Measurements from ENCODE around the gene LYRM2.

Gene LYRM2

GRCh38 chr6:89619567-89619966 lies 19.0 kb downstream of the LYRM2 start:
- Histone ChIP-seq H3K4me3 (ENCODE audit: insufficient read depth, low read length, poor library complexity, severe bottlenecking) (no peak overlapping the region), H3K9ac (ENCODE audit: low read length) (no peak overlapping the region), H3K9me2 (replicated peaks; ENCODE audit: insufficient read depth, low read length) (no peaks in the 10 kb centered on the region), H3K36me3 (ENCODE audit: low read length) (no peaks in the 10 kb centered on the region), H3K27ac (ENCODE audit: low read depth, low read length) (no peak overlapping the region), H3K9me3 (ENCODE audit: insufficient read depth, low read length) (no peaks in the 10 kb centered on the region), H3K4me2 (ENCODE audit: low read depth, low read length, poor library complexity, severe bottlenecking) (no peak overlapping the region), H3K79me2 (ENCODE audit: insufficient read depth, low read length) (no peaks in the 10 kb centered on the region), H4K20me1 (ENCODE audit: low read depth, low read length) (no peaks in the 10 kb centered on the region), H3K27me3 (ENCODE audit: low read length) (no peaks in the 10 kb centered on the region), H3F3A (ENCODE audit: insufficient read depth) (no peaks in the 10 kb centered on the region), H2AFZ (ENCODE audit: low read depth, low read length, severe bottlenecking) (no peak overlapping the region)
- TF ChIP-seq, protein P1, sequence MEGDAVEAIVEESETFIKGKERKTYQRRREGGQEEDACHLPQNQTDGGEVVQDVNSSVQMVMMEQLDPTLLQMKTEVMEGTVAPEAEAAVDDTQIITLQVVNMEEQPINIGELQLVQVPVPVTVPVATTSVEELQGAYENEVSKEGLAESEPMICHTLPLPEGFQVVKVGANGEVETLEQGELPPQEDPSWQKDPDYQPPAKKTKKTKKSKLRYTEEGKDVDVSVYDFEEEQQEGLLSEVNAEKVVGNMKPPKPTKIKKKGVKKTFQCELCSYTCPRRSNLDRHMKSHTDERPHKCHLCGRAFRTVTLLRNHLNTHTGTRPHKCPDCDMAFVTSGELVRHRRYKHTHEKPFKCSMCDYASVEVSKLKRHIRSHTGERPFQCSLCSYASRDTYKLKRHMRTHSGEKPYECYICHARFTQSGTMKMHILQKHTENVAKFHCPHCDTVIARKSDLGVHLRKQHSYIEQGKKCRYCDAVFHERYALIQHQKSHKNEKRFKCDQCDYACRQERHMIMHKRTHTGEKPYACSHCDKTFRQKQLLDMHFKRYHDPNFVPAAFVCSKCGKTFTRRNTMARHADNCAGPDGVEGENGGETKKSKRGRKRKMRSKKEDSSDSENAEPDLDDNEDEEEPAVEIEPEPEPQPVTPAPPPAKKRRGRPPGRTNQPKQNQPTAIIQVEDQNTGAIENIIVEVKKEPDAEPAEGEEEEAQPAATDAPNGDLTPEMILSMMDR (IDR thresholded peaks at IDR 0.05; ENCODE audit: insufficient read depth, low read length, poor library complexity, severe bottlenecking), result no peak
- TF ChIP-seq EZH2phosphoT487 (conservative IDR thresholded peaks at IDR 0.05; ENCODE audit: low read length), result no peak

DNA sequence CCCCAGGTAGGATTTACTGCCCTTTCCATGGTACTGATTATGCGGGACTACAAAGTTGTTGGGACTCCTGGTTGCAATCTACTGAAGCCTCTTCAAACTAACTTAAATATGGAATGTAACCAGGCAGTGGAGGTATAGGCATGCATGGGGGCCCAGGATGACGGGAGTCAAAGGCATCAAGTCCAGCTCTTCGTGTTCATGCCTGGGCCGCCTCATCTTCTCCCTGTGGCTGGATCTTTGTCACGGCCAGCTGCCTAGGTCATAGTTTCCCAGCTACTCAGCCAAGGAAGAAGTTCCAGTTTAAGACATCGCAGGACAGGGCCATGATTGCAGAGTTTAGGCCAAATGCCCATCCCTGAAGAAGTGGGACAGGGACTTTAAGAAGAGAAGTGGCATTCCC lies 20.5 kb downstream of the LYRM2 start:
- no peak overlapping the region for H3K9ac ChIP-seq (ENCODE audit: low read length)
- no peaks in the 10 kb centered on the region for H3K9me2 ChIP-seq (replicated peaks; ENCODE audit: insufficient read depth, low read length)
- H3K79me2 ChIP-seq (ENCODE audit: insufficient read depth, low read length), result no peaks in the 10 kb centered on the region
- H3K27ac ChIP-seq (ENCODE audit: low read depth, low read length), result no peak overlapping the region
- H3K27me3 ChIP-seq (ENCODE audit: low read length), result no peaks in the 10 kb centered on the region
- H3K9me3 ChIP-seq (ENCODE audit: insufficient read depth, low read length), result no peaks in the 10 kb centered on the region
- no peak overlapping the region for H2AFZ ChIP-seq (ENCODE audit: low read depth, low read length, severe bottlenecking)
- H3K36me3 ChIP-seq (ENCODE audit: low read length), result no peaks in the 10 kb centered on the region
- no peak for TF ChIP-seq EZH2phosphoT487 (conservative IDR thresholded peaks at IDR 0.05; ENCODE audit: low read length)
- TF ChIP-seq, protein P1 (IDR thresholded peaks at IDR 0.05; ENCODE audit: insufficient read depth, low read length, poor library complexity, severe bottlenecking), result no peak
- no peak overlapping the region for H3K4me3 ChIP-seq (ENCODE audit: insufficient read depth, low read length, poor library complexity, severe bottlenecking)
- H4K20me1 ChIP-seq (ENCODE audit: low read depth, low read length), result no peaks in the 10 kb centered on the region
- H3K4me2 ChIP-seq (ENCODE audit: low read depth, low read length, poor library complexity, severe bottlenecking), result no peak overlapping the region
- H3F3A ChIP-seq (ENCODE audit: insufficient read depth), result no peaks in the 10 kb centered on the region

- no peak overlapping the region for H2AFZ ChIP-seq (ENCODE audit: low read depth, low read length, severe bottlenecking)
Observed at GRCh38 chr6:89616531-89616930, 22.0 kb downstream of the LYRM2 start.

More at GRCh38 chr6:89616531-89616930, 22.0 kb downstream of the LYRM2 start:
- no peak overlapping the region for H3K9ac ChIP-seq (ENCODE audit: low read length)
- no peaks in the 10 kb centered on the region for H3K79me2 ChIP-seq (ENCODE audit: insufficient read depth, low read length)
- no peaks in the 10 kb centered on the region for H3K9me2 ChIP-seq (replicated peaks; ENCODE audit: insufficient read depth, low read length)
- H3K4me2 ChIP-seq (ENCODE audit: low read depth, low read length, poor library complexity, severe bottlenecking), result no peak overlapping the region
- no peaks in the 10 kb centered on the region for H3K36me3 ChIP-seq (ENCODE audit: low read length)
- H3K27ac ChIP-seq (ENCODE audit: low read depth, low read length), result no peak overlapping the region
- H4K20me1 ChIP-seq (ENCODE audit: low read depth, low read length), result no peaks in the 10 kb centered on the region
- H3K27me3 ChIP-seq (ENCODE audit: low read length), result no peaks in the 10 kb centered on the region
- no peaks in the 10 kb centered on the region for H3F3A ChIP-seq (ENCODE audit: insufficient read depth)
- TF ChIP-seq, protein P1 (IDR thresholded peaks at IDR 0.05; ENCODE audit: insufficient read depth, low read length, poor library complexity, severe bottlenecking), result no peak
- TF ChIP-seq EZH2phosphoT487 (conservative IDR thresholded peaks at IDR 0.05; ENCODE audit: low read length), result no peak
- H3K9me3 ChIP-seq (ENCODE audit: insufficient read depth, low read length), result no peaks in the 10 kb centered on the region
- H3K4me3 ChIP-seq (ENCODE audit: insufficient read depth, low read length, poor library complexity, severe bottlenecking), result no peak overlapping the region

All from SU-DHL-6 (cell line).